HepG2 (cell line): ENCODE results near the gene C19orf44. TPM values are rescaled to one million over a fixed set of nuclear protein-coding genes. Genes with fewer than 3 reads are reported as not detected.

Experiments
- ATAC-seq: fragments of 200-7000 bp; cut with Tn5 transposase; 3 replicates; pipeline ENCODE4 v1.9.1; 2020; ENCODE audit warnings: mild to moderate bottlenecking, moderate library complexity
- BruUV-seq: library from RNA; stranded (reverse); fragments of 400-500 nt; replicated peaks from 2 replicates; lab custom pipeline; 2021; lab: Mats Ljungman, UMichigan
- CTCF ChIA-PET: fragments of 300-600 bp; formaldehyde crosslinking; extraction: SDS; loops from one replicate; lab custom pipeline; 2021; ENCODE audit warnings: low total read pairs, inconsistent platforms, low intra/inter-chr PET ratio; lab: Yijun Ruan, JAX
- POLR2A ChIA-PET: fragments of 350-600 bp; sonication (Branson Sonifier 250); formaldehyde crosslinking; loops from one replicate; lab custom pipeline; 2020; ENCODE audit warnings: antibody characterized with exemption, inconsistent platforms; lab: Yijun Ruan, JAX
- DNase-seq: peaks from one replicate; pipeline ENCODE4 v3.0.0-alpha.2; 2015; ENCODE audit warnings: low spot score
- FAIRE-seq: peaks from 3 replicates; lab custom pipeline; 2011; peaks lifted over from hg19 to GRCh38; lab: Jason Lieb, UNC
- H2AFZ ChIP-seq: one replicate; pipeline ENCODE4 v1.6.1; 2011; ENCODE audit warnings: low read length, inconsistent platforms
- H3K27ac ChIP-seq: fragments of 300-600 bp; 3 replicates; pipeline ENCODE4 v1.8.0; 2011; ENCODE audit warnings: mixed run types, mild to moderate bottlenecking, mixed read lengths, low read length, inconsistent platforms; ENCODE audit not compliant: insufficient read depth; ENCODE audit errors: extremely low read length
- H3K27me3 ChIP-seq, 2 experiments: fragments of 200-600 bp in 1 of 2; 2 replicates in 1 of 2; 3 replicates in 1 of 2; pipeline versions ENCODE4 v1.6.0 to v1.8.0; 2011; ENCODE audit warnings: low read length in 2 of 2, mild to moderate bottlenecking in 2 of 2, moderate library complexity in 2 of 2, inconsistent platforms in 1 of 2; ENCODE audit not compliant: insufficient read depth in 2 of 2, control insufficient read depth in 1 of 2
- H3K36me3 ChIP-seq, 2 experiments: fragments of 200-600 bp in 1 of 2; replicated peaks in 1 of 2; 2 replicates in 1 of 2; 3 replicates in 1 of 2; pipeline versions ENCODE4 v1.5.1 to v1.8.0; 2011; ENCODE audit warnings: low read length in 2 of 2, inconsistent platforms in 1 of 2; ENCODE audit not compliant: insufficient read depth in 2 of 2, control insufficient read depth in 1 of 2
- H3K4me1 ChIP-seq: 2 replicates; pipeline ENCODE4 v1.5.1; 2012; ENCODE audit warnings: low read length, inconsistent platforms; ENCODE audit not compliant: insufficient read depth
- H3K4me2 ChIP-seq: 2 replicates; pipeline ENCODE4 v1.6.0; 2011; ENCODE audit warnings: low read depth, low read length, inconsistent platforms
- H3K4me3 ChIP-seq, 3 experiments: fragments of 200-600 bp in 1 of 3; sonication (generic), shearing (Covaris generic) in 1 of 3; replicated peaks in 1 of 3; 2 replicates each; pipeline ENCODE4 v1.5.1; 2011 to 2016; ENCODE audit warnings: low read length in 3 of 3, inconsistent platforms in 2 of 3, low read depth in 2 of 3, mild to moderate bottlenecking in 2 of 3, control low read depth in 1 of 3, mixed read lengths in 1 of 3; ENCODE audit not compliant: insufficient read depth in 1 of 3
- H3K79me2 ChIP-seq: one replicate; pipeline ENCODE4 v1.6.1; 2011; ENCODE audit warnings: low read length, inconsistent platforms; ENCODE audit not compliant: insufficient read depth
- H3K9ac ChIP-seq: 2 replicates; pipeline ENCODE4 v1.6.0; 2011; ENCODE audit warnings: mild to moderate bottlenecking, low read depth, low read length, inconsistent platforms; ENCODE audit not compliant: insufficient read depth
- H3K9me3 ChIP-seq: 2 replicates; pipeline ENCODE4 v1.5.1; 2012; ENCODE audit warnings: mild to moderate bottlenecking, low read length
- H4K20me1 ChIP-seq: 2 replicates; pipeline ENCODE4 v1.6.0; 2011; ENCODE audit warnings: inconsistent platforms, mild to moderate bottlenecking, low read length, moderate library complexity; ENCODE audit not compliant: insufficient read depth
- CEBPB ChIP-seq: IDR thresholded peaks from 2 replicates; pipeline ENCODE4 v1.6.1; 2011; ENCODE audit warnings: low read depth, low read length, improper control_type of control experiment, borderline replicate concordance
- HMGXB4 ChIP-seq, 2 experiments: sonication (generic) in 1 of 2; formaldehyde crosslinking in 1 of 2; IDR thresholded peaks; 2 replicates each; pipeline versions ENCODE4 v1.4.0 to v1.6.1; 2018 to 2020; ENCODE audit warnings: missing genetic modification reagents in 2 of 2, borderline replicate concordance in 1 of 2, low read depth in 1 of 2, mild to moderate bottlenecking in 1 of 2, missing biosample characterization in 1 of 2
- KDM2A ChIP-seq: sonication (generic); formaldehyde crosslinking; IDR thresholded peaks from 2 replicates; pipeline ENCODE4 v1.4.0; 2020; ENCODE audit warnings: low read depth, missing genetic modification reagents, borderline replicate concordance
- NR2F6 ChIP-seq, 2 experiments: IDR thresholded peaks; 2 replicates each; pipeline ENCODE4 v1.6.1; 2016; ENCODE audit warnings: antibody characterized with exemption in 1 of 2, mild to moderate bottlenecking in 1 of 2
- TGIF2 ChIP-seq: IDR thresholded peaks from 2 replicates; pipeline ENCODE4 v1.6.1; 2016; ENCODE audit warnings: control low read depth, missing compliant biosample characterization
- WIZ ChIP-seq: sonication (generic); formaldehyde crosslinking; IDR thresholded peaks from 2 replicates; pipeline ENCODE4 v1.5.1; 2020; ENCODE audit warnings: mild to moderate bottlenecking, missing genetic modification reagents
- ZBTB7A ChIP-seq: sonication (generic); formaldehyde crosslinking; IDR thresholded peaks from 2 replicates; pipeline ENCODE4 v1.8.0; 2022; ENCODE audit warnings: mild to moderate bottlenecking, missing genetic modification reagents
- ZNF121 ChIP-seq: sonication (generic); formaldehyde crosslinking; IDR thresholded peaks from 2 replicates; pipeline ENCODE4 v1.5.0; 2020; ENCODE audit warnings: mild to moderate bottlenecking, missing genetic modification reagents
- ZNF710 ChIP-seq: sonication (generic); formaldehyde crosslinking; IDR thresholded peaks from 2 replicates; pipeline ENCODE4 v1.5.0; 2020; ENCODE audit warnings: mild to moderate bottlenecking, missing genetic modification reagents, borderline replicate concordance
- WGBS: methylation state at CpG from one replicate; pipeline ENCODE4 v1.1.6; 2017; ENCODE audit warnings: low lambda C conversion rate; 5-methylcytosine and 5-hydroxymethylcytosine counted together
- in situ Hi-C: cut with HindIII; loops from 2 replicates; pipeline ENCODE4 v1.10.0; 2017; ENCODE audit warnings: low pct_unique_long_range_greater_than_20kb; ENCODE audit not compliant: extremely low pct_ligation_motif_present
- intact Hi-C: fragments of 100-400 bp; cut with micrococcal nuclease; formaldehyde crosslinking; loops from one replicate; pipeline ENCODE4 v1.10.0; 2022; ENCODE audit not compliant: unreplicated experiment
- polyA plus RNA-seq, 8 experiments: library from polyadenylated mRNA; depleted of rRNA in 3 of 8; stranded (reverse) in 7 of 8; unstranded in 1 of 8; fragments of >200 nt; fragmentation: Illumina TruSeq in 4 of 8; extraction: Trizol in 4 of 8; gene quantifications; 2 replicates each; pipeline versions ENCODE4 v1.2.1 to v1.2.3, GENCODE V29; 2011 to 2016; ENCODE audit warnings: low read depth in 4 of 8, missing spikeins in 1 of 8, mixed read lengths in 1 of 8; ENCODE audit not compliant: insufficient read depth in 1 of 8
- total RNA-seq, 5 experiments: library from RNA; depleted of rRNA; stranded (reverse); fragments of >200 nt; fragmentation: Illumina TruSeq; extraction: Trizol; gene quantifications; 2 replicates each; pipeline ENCODE4 v1.2.3, GENCODE V29; 2016; ENCODE audit warnings: low read depth in 1 of 5

The C19orf44 gene
- total and polyA plus RNA-seq, 2 of the 13 experiments (the other 11 are each of a cell fraction or from before 2014, with no cell fraction given): 3.2 to 4.3 TPM

- intact Hi-C loops: loop anchor here (2.0 to 10.0 kb wide), 2 partner anchors 32 to 52 kb away; no protein-coding TSS in a partner anchor
- Histone ChIP-seq H3K9me3 (no peaks in the 10 kb centered on the region), H3K27ac (peak overlapping the region; percentile 49), H3K36me3 (peaks cover 3 to 8% of the 10 kb centered on the region in 2 experiments; a peak in 3 of 5 replicates), H2AFZ (no peak overlapping the region), H3K79me2 (peaks cover 19% of the 10 kb centered on the region), H4K20me1 (no peaks in the 10 kb centered on the region), H3K4me2 (peak overlapping the region; percentile 86), H3K4me3 (peak overlapping the region; percentile 79 to 86 (median 84)), H3K27me3 (no peaks in the 10 kb centered on the region), H3K4me1 (peaks cover 65% of the 10 kb centered on the region), H3K9ac (peak overlapping the region; percentile 67)
- no peak for TF ChIP-seq ZBTB7A
- TF ChIP-seq HMGXB4 (CRISPR knock-in tag; IDR thresholded peaks at IDR 0.05; ENCODE audit: borderline replicate concordance in 1 of 2, low read depth in 1 of 2): 0 out of 4 replicates have a peak, but pooled peaks of 1 of the 2 experiments have one; percentile 5
- POLR2A ChIA-PET: interaction anchor here (1.1 to 1.4 kb wide), 6 partner anchors 29 to 163 kb away, joined by 3 to 10 read pairs (median 4); partner anchors contain the start of gene SMIM7
- BruUV-seq: no TSS peak
- FAIRE-seq: no peak
- 70% methylated on average over 12 of the region's 12 CpGs for WGBS
- no peak for ATAC-seq
- CTCF ChIA-PET: no interaction called here
- DNase-seq: no peak
- in situ Hi-C loops: no loop called here
Observed at GRCh38 chr19:16497042-16497441, 848 bp downstream of the C19orf44 start.

- H3K4me2 ChIP-seq: peak overlapping the region; percentile 86
- H4K20me1 ChIP-seq: no peaks in the 10 kb centered on the region
- BruUV-seq: no TSS peak
- in situ Hi-C loops: no loop called here
- intact Hi-C loops: loop anchor here (2.0 to 10.0 kb wide), 2 partner anchors 33 to 53 kb away; no protein-coding TSS in a partner anchor
- DNase-seq (no peak), ATAC-seq (no peak), FAIRE-seq (no peak)
- H3K27ac ChIP-seq: no peak overlapping the region
- peaks cover 57% of the 10 kb centered on the region for H3K4me1 ChIP-seq
- peaks cover 19% of the 10 kb centered on the region for H3K79me2 ChIP-seq
- TF ChIP-seq NR2F6 (IDR thresholded peaks at IDR 0.05) (no peak), NR2F6 (CRISPR knock-in tag; IDR thresholded peaks at IDR 0.05) (0 out of 2 replicates have a peak, but pooled peaks have one; percentile 19), ZNF121 (CRISPR knock-in tag) (0 out of 2 replicates have a peak, but pooled peaks have one; percentile 26), WIZ (CRISPR knock-in tag) (no peak), TGIF2 (no peak), ZNF710 (no peak), CEBPB (no peak), KDM2A (no peak)
- no peaks in the 10 kb centered on the region for H3K9me3 ChIP-seq
- H3K36me3 ChIP-seq: peaks cover 3 to 11% of the 10 kb centered on the region in 2 experiments; a peak in 3 of 5 replicates
- H3K4me3 ChIP-seq: no peak overlapping the region
- H3K9ac ChIP-seq: no peak overlapping the region
- POLR2A ChIA-PET: no interaction called here
- no peaks in the 10 kb centered on the region for H3K27me3 ChIP-seq
- CTCF ChIA-PET: no interaction called here
- 93% methylated on average over 6 of the region's 6 CpGs for WGBS
- H2AFZ ChIP-seq: no peak overlapping the region
Observed at GRCh38 chr19:16497837-16498236, 1.6 kb downstream of the C19orf44 start.
